D721Med (cell line): ENCODE data around the gene ABCA1.
"Not testable (repeated sequence)": the region's sequence is repeated elsewhere in the genome, so short reads cannot be mapped to it uniquely, and the experiment has no call there.

Experiments
- DNase-seq: peaks from one replicate; pipeline ENCODE4 v3.0.0; 2011; ENCODE audit warnings: low spot score; ENCODE audit not compliant: insufficient read length
- FAIRE-seq: peaks from 2 replicates; lab custom pipeline; 2011; peaks lifted over from hg19 to GRCh38; lab: Jason Lieb, UNC
- CTCF ChIP-seq: IDR thresholded peaks from 2 replicates; pipeline ENCODE4 v1.5.1; 2012; ENCODE audit warnings: mild to moderate bottlenecking, control low read depth; ENCODE audit not compliant: insufficient read depth; ENCODE audit errors: missing control alignments

Gene ABCA1

GRCh38 chr9:104927912-104928740, at the start of gene ABCA1:
Gene ABCA1 (minus strand): TSS chr9:104928155. CDS start chr9:104903679, 24,476 bp downstream.
- FAIRE-seq = no peak
- TF ChIP-seq CTCF = no peak
- DNase-seq = no peak

GRCh38 chr9:104977580-104977979, 49.6 kb upstream of the ABCA1 start:
- DNase-seq (no peak), FAIRE-seq (no peak)
- no peak for TF ChIP-seq CTCF

- no peak for DNase-seq
- no peak for TF ChIP-seq CTCF
- no peak for FAIRE-seq
Measured at GRCh38 chr9:104977168-104977567, 49.2 kb upstream of the ABCA1 start.

- not testable (repeated sequence) for DNase-seq, FAIRE-seq
Measured at GRCh38 chr9:104975966-104976595, 48.1 kb upstream of the ABCA1 start.

GRCh38 chr9:104974053-104974962, 46.4 kb upstream of the ABCA1 start:
- FAIRE-seq (no peak), DNase-seq (no peak)
- TF ChIP-seq CTCF = no peak

GRCh38 chr9:104972242-104972866, 44.4 kb upstream of the ABCA1 start:
- FAIRE-seq (no peak), DNase-seq (no peak)
- TF ChIP-seq CTCF = no peak

GRCh38 chr9:104971511-104971910, 43.6 kb upstream of the ABCA1 start:
- FAIRE-seq (no peak), DNase-seq (no peak)
- TF ChIP-seq CTCF = no peak
